Liver (tissue), 9 donors: ENCODE measurements around the gene EIF4H. TPM values are rescaled to one million over a fixed set of nuclear protein-coding genes. Genes with fewer than 3 reads are reported as not detected.
A peak's percentile ranks its signal among the peaks of the same experiment; 100 is the strongest.

Source experiments
- DNase-seq: peaks from one replicate; pipeline ENCODE4 v3.0.0-alpha.2; 2017; ENCODE audit warnings: low spot score
- H3K27ac ChIP-seq, 2 donors: one replicate each; pipeline ENCODE4 v1.7.0; 2013; ENCODE audit warnings: inconsistent platforms in 2 of 2, low read length in 2 of 2, control low read depth in 1 of 2, low read depth in 1 of 2, mild to moderate bottlenecking in 1 of 2
- H3K27me3 ChIP-seq, 4 donors: one replicate each; pipeline versions ENCODE4 v1.6.1 to v1.7.0; 2013; ENCODE audit warnings: low read length in 3 of 4, inconsistent platforms in 1 of 4, mild to moderate bottlenecking in 1 of 4, moderate library complexity in 1 of 4; ENCODE audit not compliant: control insufficient read depth in 4 of 4, insufficient read depth in 4 of 4
- H3K36me3 ChIP-seq, 4 donors: one replicate each; pipeline versions ENCODE4 v1.6.1 to v1.7.0; 2013; ENCODE audit warnings: low read length in 3 of 4, mild to moderate bottlenecking in 3 of 4, low read depth in 1 of 4, moderate library complexity in 1 of 4; ENCODE audit not compliant: control insufficient read depth in 4 of 4, insufficient read depth in 3 of 4
- H3K4me1 ChIP-seq, 4 donors: one replicate each; pipeline versions ENCODE4 v1.6.1 to v1.7.0; 2013; ENCODE audit warnings: low read length in 3 of 4, mild to moderate bottlenecking in 3 of 4, moderate library complexity in 1 of 4; ENCODE audit not compliant: control insufficient read depth in 4 of 4, insufficient read depth in 4 of 4
- H3K4me3 ChIP-seq, 3 donors: one replicate each; pipeline versions ENCODE4 v1.6.1 to v1.7.0; 2013; ENCODE audit warnings: low read length in 3 of 3, control low read depth in 1 of 3, low read depth in 1 of 3, mild to moderate bottlenecking in 1 of 3
- H3K9ac ChIP-seq, 2 donors: one replicate each; pipeline ENCODE4 v1.7.0; 2013; ENCODE audit warnings: low read length in 2 of 2, mild to moderate bottlenecking in 2 of 2, moderate library complexity in 2 of 2, control low read depth in 1 of 2, low read depth in 1 of 2
- H3K9me3 ChIP-seq, 4 donors: one replicate each; pipeline versions ENCODE4 v1.6.1 to v1.7.0; 2013; ENCODE audit warnings: low read length in 3 of 4; ENCODE audit not compliant: control insufficient read depth in 4 of 4
- CTCF ChIP-seq: fragments of 150-350 bp; IDR thresholded peaks from 2 replicates; pipeline ENCODE4 v1.5.1; 2017; ENCODE audit warnings: improper control_type of control experiment, low read depth, low read length; ENCODE audit not compliant: missing input control
- FOXA2 ChIP-seq: IDR thresholded peaks from 2 replicates; pipeline ENCODE4 v1.6.1; 2016; ENCODE audit warnings: antibody characterized with exemption
- HNF4A ChIP-seq, 2 donors: conservative IDR thresholded peaks; 2 replicates each; pipeline ENCODE4 v1.6.1; 2016; ENCODE audit warnings: antibody characterized with exemption in 2 of 2, mild to moderate bottlenecking in 2 of 2
- HNF4G ChIP-seq: IDR thresholded peaks from 2 replicates; pipeline ENCODE4 v1.6.1; 2016; ENCODE audit warnings: antibody characterized with exemption
- MAX ChIP-seq: IDR thresholded peaks from 2 replicates; pipeline ENCODE4 v1.6.1; 2016; ENCODE audit warnings: antibody characterized with exemption
- NR2F2 ChIP-seq: IDR thresholded peaks from 2 replicates; pipeline ENCODE4 v1.6.1; 2016; ENCODE audit warnings: antibody characterized with exemption
- REST ChIP-seq: IDR thresholded peaks from 2 replicates; pipeline ENCODE4 v1.6.1; 2016; ENCODE audit warnings: antibody characterized with exemption, mild to moderate bottlenecking
- RXRA ChIP-seq, 2 donors: IDR thresholded peaks; 2 replicates each; pipeline ENCODE4 v1.6.1; 2017 to 2018; ENCODE audit warnings: antibody characterized with exemption in 2 of 2, mild to moderate bottlenecking in 1 of 2
- SP1 ChIP-seq: IDR thresholded peaks from 2 replicates; pipeline ENCODE4 v1.6.1; 2018; ENCODE audit warnings: antibody characterized with exemption, mild to moderate bottlenecking
- YY1 ChIP-seq: IDR thresholded peaks from 2 replicates; pipeline ENCODE4 v1.6.1; 2016; ENCODE audit warnings: antibody characterized with exemption, mild to moderate bottlenecking
- ZBTB33 ChIP-seq: IDR thresholded peaks from 2 replicates; pipeline ENCODE4 v1.6.1; 2016; ENCODE audit warnings: antibody characterized with exemption
- WGBS: extraction: QIAGEN DNeasy Blood & Tissue Kit; methylation state at CpG from one replicate; pipeline ENCODE4 v1.1.7; 2013; 5-methylcytosine and 5-hydroxymethylcytosine counted together
- polyA plus RNA-seq, 2 donors: library from polyadenylated mRNA; stranded (reverse) in 1 of 2; unstranded in 1 of 2; fragments of 200-250 nt in 1 of 2; fragments of >200 nt in 1 of 2; fragmentation: Nextera tagmentation in 1 of 2; extraction: Ambion mirVana in 1 of 2; gene quantifications; one replicate each; pipeline versions ENCODE4 v1.2.1 to v1.2.3, GENCODE V29; 2013 to 2015
- total RNA-seq, 2 donors: library from RNA; depleted of rRNA; stranded (reverse); fragments of >200 nt; gene quantifications; one replicate each; pipeline ENCODE4 v1.2.3, GENCODE V29; 2014
- donor health status: healthy.
- donor health status: healthy.
- donor health status: healthy.
- donor health status: healthy.
- donor health status: healthy.

Gene EIF4H
- total and polyA plus RNA-seq, 4 donors, result 81.6 to 166 (median 152) TPM

- no peak for TF ChIP-seq CTCF
- no peak for TF ChIP-seq ZBTB33
- no peak for TF ChIP-seq HNF4A (conservative IDR thresholded peaks at IDR 0.05)
These were observed 48.9 kb downstream of the EIF4H start (continued) for GRCh38 chr7:74222851-74223710.

- peak; percentile 65 to 74 for TF ChIP-seq HNF4A (conservative IDR thresholded peaks at IDR 0.05)
- peak; percentile 47 for TF ChIP-seq SP1
- TF ChIP-seq CTCF, result no peak
- TF ChIP-seq RXRA (IDR thresholded peaks at IDR 0.05), result peak; percentile 88 to 92
- peaks cover 5 to 20% (median 14%) of the 10 kb centered on the region in 4 donors for H3K4me1 ChIP-seq
- no peaks in the 10 kb centered on the region for H3K9me3 ChIP-seq
- H3K27me3 ChIP-seq, result no peaks in the 10 kb centered on the region
- H3K9ac ChIP-seq, result no peak overlapping the region
- no peak overlapping the region for H3K4me3 ChIP-seq
- H3K36me3 ChIP-seq, result peaks cover 0 to 4% (median 2%) of the 10 kb centered on the region in 4 donors
- DNase-seq, result no peak
- WGBS, result 57% methylated on average over 18 of the region's 18 CpGs
- H3K27ac ChIP-seq, result no peak overlapping the region
These were observed 49.8 kb downstream of the EIF4H start for GRCh38 chr7:74223711-74224510.

GRCh38 chr7:74224511-74224832 is 50.3 kb downstream of the EIF4H start:
- H3K27me3 ChIP-seq, result no peaks in the 10 kb centered on the region
- WGBS, result 91% methylated on average over 12 of the region's 12 CpGs
- peaks cover 5 to 19% (median 12%) of the 10 kb centered on the region in 4 donors for H3K4me1 ChIP-seq
- no peak overlapping the region for H3K27ac ChIP-seq
- no peak overlapping the region for H3K4me3 ChIP-seq
- DNase-seq, result no peak
- no peaks in the 10 kb centered on the region for H3K9me3 ChIP-seq
- H3K9ac ChIP-seq, result no peak overlapping the region
- H3K36me3 ChIP-seq, result peaks cover 0 to 8% (median 5%) of the 10 kb centered on the region in 4 donors
- TF ChIP-seq YY1, result no peak
- TF ChIP-seq SP1, result peak; percentile 3
- no peak for TF ChIP-seq MAX
- no peak for TF ChIP-seq REST
- TF ChIP-seq HNF4G, result no peak
- TF ChIP-seq NR2F2, result no peak
- no peak for TF ChIP-seq ZBTB33
- peak in 1 of 2 donors; percentile 19 for TF ChIP-seq HNF4A (conservative IDR thresholded peaks at IDR 0.05)
- TF ChIP-seq FOXA2, result no peak
